H1 (cell line): ENCODE measurements around the gene MMUT. TPM values are rescaled to one million over a fixed set of nuclear protein-coding genes. Genes with fewer than 3 reads are reported as not detected.

Source experiments
- EP300 ChIP-seq, 2 experiments: IDR thresholded peaks; 1 replicate in 1 of 2; 2 replicates in 1 of 2; pipeline ENCODE4 v1.6.1; 2011 to 2012; ENCODE audit warnings: low read depth in 2 of 2, low read length in 2 of 2, mild to moderate bottlenecking in 2 of 2, borderline replicate concordance in 1 of 2, inconsistent platforms in 1 of 2, moderate library complexity in 1 of 2
- JUN ChIP-seq: IDR thresholded peaks from 2 replicates; pipeline ENCODE4 v1.6.1; 2011; ENCODE audit warnings: low read depth, mild to moderate bottlenecking, improper control_type of control experiment, low read length
- JUND ChIP-seq: IDR thresholded peaks from 2 replicates; pipeline ENCODE4 v1.6.1; 2011; ENCODE audit warnings: mild to moderate bottlenecking, improper control_type of control experiment, low read length
- MAX ChIP-seq: IDR thresholded peaks from 2 replicates; pipeline ENCODE4 v1.6.1; 2012; ENCODE audit warnings: inconsistent platforms
- RXRA ChIP-seq: IDR thresholded peaks from 2 replicates; pipeline ENCODE4 v1.6.1; 2011; ENCODE audit warnings: low read depth, mild to moderate bottlenecking, low read length, moderate library complexity; ENCODE audit not compliant: insufficient read depth
- SP1 ChIP-seq: IDR thresholded peaks from 2 replicates; pipeline ENCODE4 v1.6.1; 2011; ENCODE audit warnings: low read depth, low read length
- TCF12 ChIP-seq: IDR thresholded peaks from 2 replicates; pipeline ENCODE4 v1.6.1; 2011; ENCODE audit warnings: low read depth, mild to moderate bottlenecking, low read length
- TEAD4 ChIP-seq: IDR thresholded peaks from 2 replicates; pipeline ENCODE4 v1.6.1; 2012; ENCODE audit warnings: low read depth, low read length, inconsistent platforms, mixed read lengths
- ZNF274 ChIP-seq: IDR thresholded peaks from 2 replicates; pipeline ENCODE4 v1.7.0; 2012; ENCODE audit warnings: low read length, borderline replicate concordance; ENCODE audit errors: extremely low read depth
- polyA plus RNA-seq, 7 experiments: library from polyadenylated mRNA; depleted of rRNA in 3 of 7; stranded (reverse) in 5 of 7; unstranded in 2 of 7; fragments of >200 nt in 5 of 7; fragments of 200-250 nt in 2 of 7; gene quantifications; 1 replicate in 5 of 7; 2 replicates in 1 of 7; 4 replicates in 1 of 7; pipeline versions ENCODE4 v1.2.1 to v1.2.3, GENCODE V29; 2011 to 2013; ENCODE audit warnings: missing spikeins in 2 of 7, mixed read lengths in 2 of 7
- total RNA-seq: library from RNA; stranded (reverse); fragmentation: NEBNext Ultra II Directional; extraction: Animal tissue kit (Norgen Biotek cat#: 25700); gene quantifications from 2 replicates; pipeline ENCODE4 v1.2.1, GENCODE V29; 2021

Gene MMUT
- total and polyA plus RNA-seq, 2 of the 8 experiments (the other 6 are each of a cell fraction or from before 2014, with no cell fraction given) = 5.2 to 13.0 TPM

- TF ChIP-seq JUN (no peak), TCF12 (no peak), TEAD4 (no peak), MAX (no peak), JUND (no peak), SP1 (no peak), RXRA (no peak), EP300 (IDR thresholded peaks at IDR 0.05; ENCODE audit: borderline replicate concordance in 1 of 2, low read depth in 2 of 2, low read length in 2 of 2) (no peak), ZNF274 (no peak)
- TF ChIP-seq, all 59 proteins: peak for 0
Observed at GRCh38 chr6:49416195-49416594, 46.9 kb downstream of the MMUT start (continued).
